CD4-positive, alpha-beta T cell treated with Interleukin-15 for 4 hours (primary cell): ENCODE data around the gene CORIN.
"Not testable (repeated sequence)": the region's sequence is repeated elsewhere in the genome, so short reads cannot be mapped to it uniquely, and the experiment has no call there.

Source experiments
- DNase-seq: peaks from one replicate; pipeline ENCODE4 v3.0.0-alpha.2; 2020; ENCODE audit warnings: low spot score

Gene CORIN

DNA sequence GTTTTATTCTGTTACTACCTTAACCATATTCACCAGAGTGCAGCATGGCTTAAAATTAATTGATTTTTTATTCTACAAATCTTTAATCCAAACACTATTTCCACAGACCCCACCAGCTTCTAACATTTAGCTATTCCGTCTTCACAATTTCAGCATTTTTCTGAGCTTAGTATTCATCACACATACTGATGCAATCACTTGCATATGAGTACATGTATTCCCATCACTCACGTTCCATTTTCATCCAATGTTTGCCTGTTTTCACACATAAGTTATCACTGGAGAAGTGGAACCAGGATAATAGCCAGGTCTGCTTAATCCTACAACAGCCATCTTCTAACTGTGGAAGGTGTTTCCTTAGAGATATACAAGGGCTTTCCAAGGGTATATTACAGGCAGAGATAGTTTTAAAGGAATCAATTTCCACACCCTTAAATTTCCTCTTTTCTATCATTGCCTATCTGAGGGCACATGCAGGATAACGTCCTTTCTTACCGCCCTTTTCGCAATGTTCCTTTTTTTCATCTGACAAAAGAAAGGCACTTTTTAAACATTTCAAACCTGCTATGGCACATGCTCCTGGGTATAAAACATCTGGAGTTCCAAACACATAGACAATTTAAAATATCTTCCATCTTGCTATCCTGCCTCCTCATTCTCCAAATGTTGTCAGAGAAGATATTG lies 115.8 kb downstream of the CORIN start:
- DNase-seq: no peak

DNA sequence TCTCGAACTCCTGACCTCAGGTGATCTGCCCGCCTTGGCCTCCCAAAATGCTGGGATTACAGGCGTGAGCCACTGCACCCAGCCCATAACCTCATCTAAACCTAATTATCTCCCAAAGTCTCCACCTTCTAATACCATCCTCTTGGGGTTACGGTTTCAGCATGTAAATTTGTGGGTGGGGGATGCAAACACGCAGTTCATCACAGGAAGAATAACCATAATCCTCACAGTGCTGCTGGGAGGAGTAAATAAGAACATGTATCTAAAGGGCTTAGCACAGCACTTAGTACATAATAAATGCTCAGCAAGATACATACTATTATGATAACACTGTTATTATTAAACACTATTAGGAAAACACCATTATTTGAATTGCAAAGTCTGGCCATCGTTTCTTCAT lies 116.4 kb downstream of the CORIN start:
- DNase-seq: no peak

DNA sequence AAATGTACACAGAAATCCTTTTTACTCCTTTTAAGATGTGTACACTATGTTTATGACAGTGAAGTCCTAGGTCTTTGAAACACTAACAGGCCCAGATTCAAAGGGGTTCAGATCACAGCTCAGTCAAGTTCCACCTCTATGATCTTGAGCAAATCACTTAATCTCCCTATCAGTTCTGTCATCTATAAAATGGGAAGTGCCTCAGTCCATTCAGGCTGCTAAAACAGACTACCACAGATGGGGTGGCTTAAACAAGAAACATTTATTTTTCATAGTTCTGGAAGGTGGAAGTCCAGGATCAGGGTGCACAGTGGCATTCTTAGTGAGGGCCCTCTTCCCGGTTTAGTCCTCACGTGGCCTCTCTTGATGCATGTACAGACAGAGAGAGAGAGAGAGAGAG lies 117.1 kb downstream of the CORIN start:
- DNase-seq: no peak

DNA sequence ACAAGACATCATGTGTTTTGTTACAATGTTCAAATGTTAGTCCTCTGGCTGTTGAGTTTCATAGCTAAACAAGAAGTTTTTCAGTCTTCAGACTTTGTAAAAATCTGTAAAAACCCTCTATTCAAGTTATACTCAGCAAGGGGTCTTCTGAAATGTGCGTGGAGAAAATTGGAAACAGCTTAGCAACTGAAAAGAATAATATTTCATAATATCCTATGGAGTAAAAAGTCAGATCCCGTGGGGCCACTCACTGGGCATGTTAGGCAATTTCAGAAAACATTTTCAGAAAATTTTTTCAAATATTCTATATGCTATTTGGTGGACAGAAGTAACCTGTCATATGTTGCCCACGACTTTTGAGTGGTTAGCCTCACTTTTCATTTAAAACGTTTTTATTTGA lies 118.3 kb downstream of the CORIN start:
- DNase-seq: no peak

DNA sequence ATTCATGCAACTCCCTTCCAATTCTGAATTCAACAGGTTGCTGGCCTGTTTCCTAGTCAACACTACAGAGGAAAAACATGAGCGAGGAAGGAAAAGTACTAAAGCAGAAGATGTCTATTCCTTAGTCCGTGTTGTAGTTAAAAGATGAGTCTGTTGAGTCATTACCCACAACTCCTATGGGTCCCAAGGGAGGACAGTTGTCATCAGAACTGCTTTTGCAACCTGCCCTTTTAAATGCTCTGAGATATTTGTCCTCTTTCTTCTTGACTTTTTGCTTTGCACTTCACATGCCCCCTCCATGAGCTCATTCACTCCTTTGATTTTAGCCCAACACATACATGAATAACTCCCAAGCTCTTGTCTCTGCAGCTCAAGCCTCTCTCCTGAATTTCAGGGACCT lies 119.2 kb downstream of the CORIN start:
- DNase-seq: no peak

DNA sequence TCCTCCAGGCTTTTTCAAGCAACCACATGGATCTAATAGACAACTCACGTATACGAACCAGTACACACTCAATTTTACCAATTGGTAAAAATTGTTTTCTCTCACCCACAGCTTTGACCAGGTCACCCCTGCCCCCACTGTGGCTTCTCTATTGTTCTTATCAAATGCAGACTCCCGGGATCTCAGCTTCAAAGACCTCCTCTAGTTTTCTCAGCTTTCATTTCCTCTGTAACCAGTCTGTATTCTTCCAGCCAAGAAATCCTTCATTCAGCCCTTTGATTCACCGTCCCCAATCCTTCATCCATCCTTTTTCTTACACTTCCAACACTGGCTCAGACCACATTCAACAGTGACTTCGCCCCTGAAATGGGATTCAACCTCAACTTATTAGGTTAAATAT lies 120.7 kb downstream of the CORIN start:
- no peak for DNase-seq

DNA sequence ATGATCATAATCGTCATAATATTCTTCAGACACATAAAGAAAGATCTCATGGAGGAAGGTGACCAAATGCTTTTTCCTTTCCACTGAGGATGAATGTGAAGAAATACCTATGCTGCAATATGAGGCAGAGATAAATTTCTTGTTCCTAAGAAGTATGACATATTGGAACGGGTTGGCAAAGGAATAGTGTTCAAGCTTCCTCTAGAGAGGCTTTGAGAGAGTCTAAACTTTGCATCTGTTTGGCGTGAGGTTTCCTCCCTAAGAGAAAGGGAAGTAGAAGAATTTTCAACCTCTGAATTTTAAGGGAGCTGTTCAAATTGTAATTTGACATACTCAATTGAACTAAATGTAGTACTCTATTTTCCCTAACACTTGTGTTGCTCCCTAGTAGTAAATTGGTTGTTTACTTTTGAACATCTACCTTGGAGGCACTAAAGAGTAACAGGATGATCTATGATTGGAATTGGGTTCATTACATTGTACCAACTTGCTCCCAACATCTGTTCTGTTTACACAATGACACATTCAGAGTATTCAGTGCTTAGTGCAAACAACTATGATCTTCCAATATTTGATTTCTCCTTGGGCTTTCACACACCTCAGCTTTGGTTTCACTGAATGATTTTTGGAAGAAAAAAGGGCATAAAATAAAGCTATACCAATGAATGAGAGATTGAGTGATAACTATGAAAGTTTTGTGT lies 122.0 kb downstream of the CORIN start:
- no peak for DNase-seq

DNA sequence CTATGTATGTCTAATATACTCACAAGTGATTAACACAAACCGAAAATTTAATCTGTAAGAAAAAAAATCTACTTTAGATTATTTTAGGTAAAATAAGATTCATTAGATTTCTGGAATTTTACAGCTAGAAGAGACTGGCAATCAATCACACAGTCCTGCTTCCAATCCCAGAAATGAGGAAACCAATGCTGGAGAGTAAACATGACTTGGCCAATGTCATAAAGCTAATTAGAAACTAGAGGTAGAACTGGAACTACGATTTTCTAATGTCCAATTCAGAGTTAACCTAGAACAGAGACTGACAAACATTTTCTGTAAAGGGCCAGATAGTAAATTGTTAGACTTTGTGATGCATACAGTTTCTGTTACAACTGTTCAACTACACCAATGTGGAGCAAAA lies 123.6 kb downstream of the CORIN start:
- no peak for DNase-seq

DNA sequence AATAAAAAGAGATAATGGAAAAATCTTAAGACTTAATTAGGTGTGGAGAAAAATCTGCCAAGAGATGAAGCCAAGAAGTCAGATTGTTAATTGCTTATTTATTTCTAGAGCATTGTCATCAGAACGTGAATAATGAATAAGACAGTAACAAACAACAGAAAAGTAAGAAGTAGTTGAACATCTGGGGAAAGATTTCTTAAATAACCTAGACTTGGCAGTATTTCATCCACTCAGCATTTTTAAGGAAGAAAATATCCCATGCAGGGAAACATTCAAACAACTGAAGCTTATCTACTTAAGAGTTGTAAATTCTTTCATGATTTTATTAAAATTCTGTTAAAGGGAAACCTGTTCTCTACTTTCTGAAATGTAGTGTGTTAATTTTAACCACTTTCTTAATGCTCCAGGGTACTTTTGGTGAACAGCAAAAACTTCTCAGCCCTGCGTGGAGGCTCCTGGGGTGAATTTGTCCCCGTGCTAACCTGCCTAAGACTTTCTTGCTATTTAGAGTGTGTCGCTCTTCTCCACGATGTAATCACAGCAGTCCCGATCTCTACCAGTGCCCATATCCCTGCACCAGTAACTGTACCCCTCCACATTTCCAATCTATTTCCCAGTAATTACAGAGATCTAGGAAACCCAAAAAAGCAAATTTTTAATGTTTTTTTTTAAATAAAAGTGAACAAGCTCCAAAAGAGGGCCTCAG lies 124.6 kb downstream of the CORIN start:
- no peak for DNase-seq

DNA sequence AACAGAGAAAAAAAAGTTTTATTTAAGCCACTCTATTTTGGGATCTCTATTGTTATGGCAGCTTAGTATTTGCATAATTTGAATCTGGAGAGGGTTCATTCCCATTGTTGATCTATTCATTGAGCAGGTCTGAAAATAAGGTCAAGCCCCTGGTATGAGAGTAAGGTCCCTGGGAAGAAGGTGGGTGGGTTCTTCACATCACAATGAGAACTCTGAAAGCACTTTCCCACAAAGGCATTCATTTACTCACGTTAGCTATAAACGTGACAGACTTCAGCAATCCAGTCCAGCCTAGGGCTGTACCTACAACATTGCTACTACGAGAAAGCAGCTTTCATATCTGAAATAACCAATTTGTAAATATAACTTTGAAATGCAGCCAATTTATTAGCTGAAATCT lies 126.2 kb downstream of the CORIN start:
- DNase-seq: no peak

DNA sequence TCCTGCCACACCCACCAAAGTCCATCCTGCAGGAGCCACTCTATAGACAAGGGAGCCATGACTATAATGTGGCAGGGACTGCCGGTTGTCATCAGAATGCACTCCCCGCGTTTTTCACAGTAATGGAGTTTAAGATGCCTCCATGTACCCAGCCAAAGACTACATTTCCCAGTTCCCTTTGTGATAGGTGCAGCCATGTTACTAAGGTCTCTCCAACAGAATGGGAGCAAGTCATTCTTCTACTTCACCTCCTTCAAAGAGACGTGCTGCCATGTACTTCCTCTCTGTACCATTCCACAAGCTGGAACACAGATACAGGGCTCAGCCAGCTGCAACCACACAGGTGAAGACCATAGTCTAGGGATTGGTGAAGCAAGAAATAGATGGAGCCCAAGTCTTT lies 126.7 kb downstream of the CORIN start:
- DNase-seq: no peak

DNA sequence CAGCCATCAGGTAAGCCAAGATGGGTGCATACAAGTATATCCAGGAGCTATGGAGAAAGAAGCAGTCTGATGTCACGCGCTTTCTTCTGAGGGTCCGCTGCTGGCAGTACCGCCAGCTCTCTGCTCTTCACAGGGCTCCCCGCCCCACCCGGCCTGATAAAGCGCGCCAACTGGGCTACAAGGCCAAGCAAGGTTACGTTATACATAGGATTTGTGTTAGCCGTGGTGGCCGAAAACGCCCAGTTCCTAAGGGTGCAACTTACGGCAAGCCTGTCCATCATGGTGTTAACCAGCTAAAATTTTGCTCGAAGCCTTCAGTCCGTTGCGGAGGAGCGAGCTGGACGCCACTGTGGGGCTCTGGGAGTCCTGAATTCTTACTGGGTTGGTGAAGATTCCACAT lies 131.5 kb downstream of the CORIN start:
- not testable (repeated sequence) for DNase-seq

DNA sequence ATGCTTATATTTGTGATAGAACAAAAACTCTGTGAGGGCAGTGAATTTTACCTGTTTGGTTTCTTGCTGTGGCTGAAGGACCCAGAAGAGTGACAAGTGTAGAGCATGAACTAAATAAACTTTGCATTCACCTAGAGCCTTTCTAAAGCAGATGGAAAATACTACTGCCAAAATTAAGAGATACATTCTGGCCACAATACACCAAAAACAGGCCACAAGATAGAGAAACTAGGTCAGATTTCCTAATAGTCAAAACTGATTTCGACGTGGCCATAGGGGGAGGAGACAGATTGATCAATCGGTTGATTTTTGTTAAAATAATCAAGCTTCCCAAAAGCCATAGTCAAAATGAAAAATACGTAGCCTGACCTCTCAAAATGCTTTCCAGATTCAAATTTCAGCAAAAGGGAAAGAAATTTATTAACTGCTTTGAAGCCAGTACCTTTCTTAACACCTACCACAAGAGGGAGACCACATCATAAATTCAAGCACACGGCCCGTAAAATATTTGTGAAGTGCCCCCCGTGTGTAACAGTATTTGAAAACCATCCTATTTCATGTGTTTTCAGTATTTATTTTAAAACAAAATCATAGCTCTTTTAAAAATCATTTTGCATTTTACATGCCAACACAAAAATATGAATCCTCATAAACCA lies 132.4 kb downstream of the CORIN start:
- no peak for DNase-seq

DNA sequence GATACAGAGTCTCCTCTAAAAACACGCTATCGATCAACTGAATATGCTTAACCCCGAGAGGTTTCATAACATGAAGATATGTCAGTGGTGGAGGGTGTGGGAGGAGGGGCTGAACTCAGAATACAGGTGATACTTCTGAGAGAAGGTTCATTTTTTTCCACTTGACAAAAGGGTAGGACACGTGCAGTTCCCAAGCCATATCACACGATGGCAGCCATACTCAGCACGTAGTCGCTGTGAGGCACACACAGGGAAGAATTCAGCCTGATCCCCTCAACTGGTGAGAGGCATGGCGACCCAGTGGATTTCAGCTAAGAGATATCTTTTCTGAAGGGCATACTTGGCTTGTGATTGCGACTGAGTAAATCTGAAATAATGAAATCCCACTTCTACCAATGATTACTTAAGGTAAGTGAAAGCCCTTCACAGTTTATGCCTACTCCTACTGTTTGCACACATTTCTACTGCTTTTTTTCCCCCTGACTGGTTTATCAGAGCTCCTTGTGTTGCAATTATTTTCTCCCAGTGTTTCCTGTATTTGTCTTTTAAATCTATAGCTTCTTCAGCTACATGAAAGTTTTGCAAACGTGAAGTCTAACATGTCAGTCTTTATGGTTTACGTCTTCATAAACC lies 133.1 kb downstream of the CORIN start:
- DNase-seq: no peak

DNA sequence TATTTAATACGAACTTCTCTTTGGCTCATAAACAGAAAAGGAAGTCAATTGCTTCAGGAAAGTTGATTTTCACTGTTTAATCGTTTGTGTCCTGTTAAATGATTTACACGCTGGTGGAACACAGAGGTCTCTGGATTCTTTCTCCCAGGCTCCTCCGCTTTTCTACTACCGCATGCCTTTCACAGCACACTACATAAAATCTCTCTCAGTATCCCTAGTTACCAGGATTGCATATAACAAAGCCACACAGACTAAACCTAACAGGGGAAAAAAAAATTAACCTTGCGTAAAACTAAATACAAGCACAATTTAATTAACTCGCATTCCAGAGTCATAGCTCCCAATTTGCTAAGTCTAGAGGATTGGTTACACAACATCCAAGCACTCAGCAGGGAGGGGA lies 133.9 kb downstream of the CORIN start:
- DNase-seq: no peak

DNA sequence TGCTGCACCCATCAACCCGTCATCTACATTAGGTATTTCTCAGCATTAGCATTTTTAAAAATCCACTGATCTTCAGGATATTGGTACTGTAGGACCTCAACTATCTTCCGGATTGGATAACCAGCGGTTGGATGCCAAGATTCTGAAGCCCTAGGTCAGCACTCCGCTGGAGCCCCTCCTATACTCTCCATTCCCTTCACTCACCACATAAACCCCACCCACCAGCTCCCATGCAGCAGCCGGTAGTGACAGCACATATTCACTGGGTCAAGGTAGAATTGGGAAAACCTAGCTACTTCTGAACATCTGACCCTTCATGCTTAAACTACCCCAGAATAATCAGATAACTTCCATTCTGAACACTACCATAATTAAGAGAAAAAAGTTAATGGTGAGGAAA lies 134.9 kb downstream of the CORIN start:
- DNase-seq: no peak

DNA sequence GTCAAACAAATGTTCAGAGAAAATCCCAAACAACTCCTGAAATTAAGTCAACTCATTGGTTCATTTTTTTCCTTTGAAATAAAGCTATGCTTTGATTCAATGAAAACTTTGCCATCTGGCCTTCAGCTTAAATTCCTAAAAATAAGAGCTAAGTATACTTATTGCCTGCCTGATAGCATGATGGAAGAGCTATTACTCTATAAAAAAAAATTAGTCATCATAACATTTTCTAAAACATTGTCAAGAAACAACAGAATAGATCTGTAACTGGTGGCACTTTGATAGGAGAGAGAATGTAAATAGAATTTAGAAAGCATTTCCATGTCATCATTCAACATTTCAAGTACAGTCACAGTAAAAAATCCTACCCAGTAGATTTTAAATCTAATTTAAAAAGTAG lies 136.6 kb downstream of the CORIN start:
- DNase-seq: no peak

DNA sequence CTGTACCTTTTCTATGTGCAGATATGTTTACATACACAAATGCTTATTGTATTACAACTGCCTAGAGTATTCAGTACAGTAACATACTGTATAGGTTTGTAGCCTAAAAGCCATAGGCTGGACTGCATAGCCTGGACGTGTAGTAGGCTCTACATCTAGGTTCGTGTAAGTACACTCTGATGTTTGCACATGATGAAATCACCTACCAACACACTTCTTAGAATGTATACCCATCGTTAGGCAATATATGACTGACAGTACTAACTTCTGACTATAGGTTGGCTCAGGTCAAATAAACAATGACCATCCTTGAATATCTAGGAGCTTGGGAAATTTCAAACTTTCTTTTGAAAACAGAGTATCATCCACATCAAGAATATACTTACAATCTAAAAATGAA lies 139.0 kb downstream of the CORIN start:
- DNase-seq: no peak

DNA sequence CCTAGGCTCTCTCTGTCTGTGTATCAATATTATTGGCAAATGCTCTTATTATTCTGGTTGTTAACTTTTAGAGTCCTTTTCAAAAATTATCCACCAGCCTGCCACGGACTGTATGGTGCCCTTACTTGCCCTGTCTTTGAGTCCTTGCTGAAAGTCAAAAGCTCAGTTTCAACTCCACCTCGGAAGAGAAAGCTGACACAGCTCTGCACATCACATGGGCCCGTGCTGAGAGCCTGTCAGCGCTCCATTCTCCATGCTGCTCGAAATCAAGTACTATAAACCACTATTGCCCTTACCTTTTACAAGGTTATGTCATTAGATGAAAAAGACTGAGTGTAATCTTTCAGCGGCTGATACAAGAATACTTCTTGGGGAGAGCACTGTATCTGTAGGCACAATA lies 141.0 kb downstream of the CORIN start:
- no peak for DNase-seq

DNA sequence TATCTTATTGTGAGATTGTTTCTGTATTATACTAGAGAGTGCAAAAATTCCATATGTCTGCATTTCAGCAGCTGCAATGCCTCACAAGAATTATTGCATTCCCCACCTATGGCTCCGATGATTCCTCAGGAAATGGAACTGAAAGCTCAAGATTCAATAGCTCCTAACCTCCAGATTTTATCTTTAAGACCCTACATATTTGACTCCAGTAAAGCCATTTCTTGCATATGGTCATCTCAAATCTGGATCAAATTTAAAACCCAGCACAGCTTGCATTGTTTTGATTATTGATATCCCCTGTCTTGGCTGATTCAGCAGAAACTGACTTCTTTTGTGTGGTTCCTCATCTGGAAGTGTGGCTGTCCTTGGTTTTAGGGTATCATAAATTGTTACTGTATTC lies 142.6 kb downstream of the CORIN start:
- DNase-seq: no peak

DNA sequence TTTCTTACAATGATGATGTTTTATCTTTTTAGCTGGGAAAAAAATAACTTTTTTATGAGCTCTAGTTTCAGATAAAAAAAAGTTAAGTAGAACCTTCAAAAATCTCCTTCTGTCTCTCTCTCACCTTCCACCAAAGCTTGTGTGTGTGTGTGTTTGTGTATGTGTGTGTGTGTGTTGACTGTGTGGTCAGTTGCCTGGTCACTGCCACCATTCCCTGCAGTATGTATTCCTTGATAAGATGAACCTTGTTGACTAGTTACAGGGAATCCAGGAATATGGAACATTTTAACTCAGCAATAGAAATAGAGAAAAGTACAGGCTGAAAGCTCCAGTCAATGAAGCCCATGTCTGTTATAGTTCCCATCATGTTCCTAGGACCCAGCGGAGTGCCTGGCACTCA lies 143.5 kb downstream of the CORIN start:
- DNase-seq: no peak

DNA sequence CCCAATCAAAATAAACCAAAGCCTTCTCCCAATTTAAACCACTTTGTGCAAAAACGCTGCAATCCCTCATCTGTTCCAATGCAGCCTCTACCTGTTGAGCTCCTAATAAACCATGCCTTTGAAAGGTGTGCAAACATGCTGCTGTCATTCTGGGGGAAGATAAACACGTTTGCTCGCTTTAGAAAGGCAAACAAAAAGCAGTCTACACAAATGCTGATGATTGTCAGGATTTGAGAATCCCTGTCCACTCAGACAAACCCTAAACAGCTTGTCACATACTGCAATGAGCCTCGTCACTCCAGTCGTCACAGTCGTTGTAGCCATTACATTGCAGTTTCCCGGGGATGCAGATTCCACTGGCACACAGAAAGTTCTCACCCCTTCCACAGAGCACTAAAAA lies 145.2 kb downstream of the CORIN start:
- no peak for DNase-seq
